ENCODE measurements around the gene TBC1D30.

GRCh38 chr12:64798165-64798564, 26.3 kb upstream of the TBC1D30 start:
- TF ChIP-seq CTCF (conservative IDR thresholded peaks at IDR 0.05; ENCODE audit: low read depth, low read length) (no peak), EZH2 (IDR thresholded peaks at IDR 0.05; ENCODE audit: borderline replicate concordance, low read depth, low read length, poor library complexity, severe bottlenecking) (no peak)
